NCI-H82 (cell line): Measurements from ENCODE around the gene TTLL11.
"Not testable (repeated sequence)": the region's sequence is repeated elsewhere in the genome, so short reads cannot be mapped to it uniquely, and the experiment has no call there.

Experiments used
- DNase-seq: peaks from one replicate; lab custom pipeline; 2025; lab: John Stamatoyannopoulos, UW

Gene TTLL11

DNA sequence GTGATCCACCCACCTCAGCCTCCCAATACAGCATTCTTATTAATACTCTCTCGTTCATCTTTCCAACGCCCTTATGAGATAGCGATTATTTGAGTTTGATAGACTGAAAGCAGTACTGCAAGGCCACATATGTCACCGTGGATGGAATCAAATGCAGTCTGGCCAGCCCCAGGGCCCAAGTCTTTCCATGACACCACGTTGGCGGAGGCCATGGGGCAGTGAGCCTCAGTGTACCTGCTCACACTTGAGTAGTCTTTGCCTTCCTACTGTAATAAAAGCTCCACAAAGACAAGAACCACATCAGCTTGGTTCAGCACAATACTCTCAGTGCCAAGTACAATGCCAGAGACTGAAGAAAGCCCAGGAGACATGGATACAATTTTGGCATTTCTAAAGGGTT lies 88.5 kb downstream of the TTLL11 start:
- DNase-seq, result no peak

DNA sequence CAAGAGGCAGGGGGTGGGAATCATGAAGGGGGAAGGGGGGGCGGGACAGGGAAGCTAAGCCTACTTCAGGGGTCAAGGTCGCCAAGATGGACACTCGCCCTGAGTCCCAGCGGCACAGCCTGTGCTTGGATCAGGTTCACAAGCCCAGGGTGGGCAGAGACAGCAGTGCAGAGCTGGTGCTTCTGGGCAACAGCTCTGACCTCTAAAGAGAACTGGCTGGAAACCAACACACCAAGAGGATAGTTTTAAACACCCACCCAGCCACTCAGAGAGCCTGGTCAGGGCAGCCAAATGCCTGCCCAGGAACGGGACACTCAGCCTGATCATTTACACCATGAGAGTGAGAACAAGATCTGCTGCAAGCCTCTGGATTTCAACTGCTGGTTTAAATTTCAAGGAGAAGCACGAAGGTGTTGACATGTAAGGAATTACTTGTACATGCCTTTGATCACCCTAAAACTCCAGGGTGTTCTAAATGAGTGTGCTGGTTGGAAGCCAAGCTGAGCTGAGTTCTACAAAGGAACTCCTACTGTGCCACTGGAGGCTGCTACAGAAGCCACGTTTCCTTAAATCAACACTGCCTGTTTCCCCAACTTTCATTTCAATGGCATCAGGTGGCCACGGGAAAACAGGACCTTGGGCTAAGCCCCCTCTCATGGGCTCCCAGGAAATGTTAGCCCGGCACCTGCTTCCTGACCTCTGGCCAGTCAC lies 91.5 kb downstream of the TTLL11 start:
- no peak for DNase-seq

DNA sequence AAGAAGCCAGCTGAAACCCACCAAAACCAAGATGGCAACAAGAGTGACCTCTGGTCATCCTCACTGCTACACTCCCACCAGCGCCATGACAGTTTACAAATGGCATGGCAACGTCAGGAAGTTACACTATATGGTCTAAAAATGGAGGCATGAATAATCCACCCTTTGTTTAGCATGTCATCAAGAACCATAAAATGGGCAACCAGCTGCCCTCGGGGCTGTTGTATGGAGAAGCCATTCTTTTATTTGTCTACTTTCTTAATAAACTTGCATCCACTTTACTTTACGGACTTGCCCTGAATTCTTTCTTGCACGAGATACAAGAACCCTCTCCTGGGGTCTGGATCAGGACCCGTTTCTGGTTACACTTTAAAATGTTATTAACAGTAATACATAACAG lies 92.6 kb downstream of the TTLL11 start:
- not testable (repeated sequence) for DNase-seq

DNA sequence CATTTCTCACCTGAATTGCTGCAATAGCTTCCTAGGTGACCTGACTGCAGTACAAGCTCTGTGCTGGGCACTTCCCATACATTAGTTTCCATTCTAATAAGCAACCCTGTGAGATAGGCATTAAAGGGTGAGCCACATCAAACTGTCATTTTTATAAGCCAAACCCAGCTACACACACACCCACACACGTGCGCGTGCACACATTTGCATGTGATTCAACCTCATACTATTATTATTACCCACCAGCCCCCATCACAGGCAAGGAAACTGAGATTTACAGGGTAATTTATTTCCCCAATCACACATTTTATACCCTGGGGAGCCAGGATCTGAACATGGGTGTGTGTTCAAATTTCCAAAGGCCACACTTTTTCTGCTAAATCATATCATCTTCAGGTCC lies 93.6 kb downstream of the TTLL11 start:
- no peak for DNase-seq

DNA sequence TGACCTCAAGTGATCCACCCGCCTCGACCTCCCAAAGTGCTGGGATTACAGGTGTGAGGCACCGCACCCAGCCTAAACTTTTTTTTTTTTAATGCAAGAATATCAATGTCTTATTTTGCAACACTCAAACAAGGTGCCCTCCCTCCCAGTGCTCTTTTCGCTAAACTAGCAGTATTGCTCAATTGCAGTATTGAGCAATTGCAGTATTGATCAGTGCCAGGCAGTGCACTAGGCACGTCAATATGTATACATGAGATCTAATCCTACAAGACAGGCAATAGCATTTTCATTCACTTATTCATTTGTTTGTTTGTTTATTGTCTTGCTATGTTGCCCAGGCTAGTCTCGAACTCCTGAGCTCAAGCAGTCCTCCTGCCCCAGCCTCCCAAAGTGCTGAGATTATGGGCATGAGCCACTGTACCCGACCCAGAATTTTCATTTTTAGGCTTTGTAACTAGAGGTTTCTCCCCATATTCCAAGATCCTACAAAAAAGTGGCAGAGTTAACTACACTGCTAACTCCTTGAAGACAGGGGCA lies 94.5 kb downstream of the TTLL11 start:
- DNase-seq, result no peak

DNA sequence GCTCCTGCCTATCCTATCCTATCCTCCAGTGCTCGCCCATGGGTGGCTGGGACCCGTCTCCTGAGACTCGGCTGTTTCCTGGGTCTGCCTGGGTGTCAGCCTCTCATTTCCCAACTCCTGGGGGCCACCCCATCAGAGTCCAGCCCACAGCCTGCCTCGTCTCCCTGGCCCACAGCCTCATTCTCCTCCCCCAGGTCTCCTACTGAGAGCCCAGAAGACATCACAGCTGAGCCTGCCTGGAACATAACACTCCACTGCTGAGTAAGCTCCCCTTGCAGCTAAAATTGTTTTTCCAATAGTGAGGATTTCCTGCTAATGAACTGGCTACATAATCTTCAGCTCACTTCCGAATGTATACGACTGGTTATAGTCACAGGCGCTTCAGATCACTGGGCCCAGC lies 95.3 kb downstream of the TTLL11 start:
- DNase-seq, result no peak

DNA sequence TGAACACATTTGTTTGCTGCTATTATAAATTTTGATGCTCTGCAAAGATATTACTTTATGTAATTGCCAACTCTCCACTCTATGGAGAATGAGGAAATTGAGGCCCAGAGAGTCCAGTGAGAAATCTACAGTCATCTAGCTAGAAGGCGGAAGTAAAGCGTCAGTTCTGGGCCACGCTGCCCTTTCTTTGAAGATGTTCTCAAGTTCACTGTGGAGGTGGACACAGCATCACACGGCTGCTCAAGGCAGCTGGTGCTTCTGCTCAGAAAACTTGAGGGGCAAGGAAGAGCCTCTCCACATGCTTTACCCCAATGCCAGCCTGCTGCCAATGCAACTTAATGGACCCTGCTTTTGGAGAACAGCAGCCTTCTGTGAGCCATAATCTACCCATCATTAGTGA lies 96.3 kb downstream of the TTLL11 start:
- no peak for DNase-seq

DNA sequence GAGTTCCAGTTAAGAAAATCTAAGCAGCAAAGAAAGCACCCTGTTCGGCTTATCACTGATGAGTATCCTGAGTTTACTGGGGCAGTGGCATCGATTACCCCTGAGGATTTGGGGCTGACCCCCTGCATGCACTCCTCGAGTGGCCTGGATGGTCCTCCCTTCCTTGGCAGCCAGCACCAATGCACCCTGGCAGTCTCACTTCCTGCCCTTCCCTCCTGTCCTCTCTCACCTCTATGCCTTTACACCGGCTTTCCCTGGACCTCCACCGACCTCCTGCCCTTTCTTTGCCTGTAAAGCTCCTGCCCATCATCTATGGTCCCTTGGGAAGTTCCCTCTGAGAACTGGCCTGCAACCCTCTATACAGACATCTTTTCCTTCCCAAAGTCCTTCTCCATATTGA lies 97.1 kb downstream of the TTLL11 start:
- no peak for DNase-seq

DNA sequence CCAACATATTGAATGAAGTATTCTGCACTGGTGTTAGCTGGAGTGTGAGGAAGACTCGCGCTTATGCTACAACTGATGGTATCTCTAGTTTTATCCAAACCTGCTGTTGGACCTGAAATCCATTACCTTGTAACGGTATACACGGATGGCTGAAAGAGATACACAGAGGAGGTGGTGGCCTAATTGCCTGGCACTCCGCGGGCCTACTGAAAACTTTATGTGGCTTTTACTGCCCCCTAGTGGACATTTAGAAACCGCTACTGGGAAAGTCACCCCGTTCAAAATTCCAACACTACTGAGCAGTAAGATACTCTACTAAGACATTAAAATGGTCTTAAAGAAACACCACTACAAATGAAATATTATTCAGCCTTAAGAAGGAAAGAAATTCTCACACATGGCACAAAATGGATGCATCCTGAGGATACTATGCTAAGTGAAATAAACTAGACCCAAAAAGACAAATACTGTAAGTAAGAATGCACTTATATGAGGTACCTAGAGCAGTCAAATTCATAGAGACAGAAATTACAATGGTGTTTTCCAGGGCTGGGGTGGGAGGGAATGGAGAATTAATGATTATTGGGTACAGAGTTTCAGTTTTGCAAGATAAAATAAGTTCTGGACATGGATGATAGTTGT lies 100.4 kb downstream of the TTLL11 start:
- DNase-seq, result peak; percentile 89

DNA sequence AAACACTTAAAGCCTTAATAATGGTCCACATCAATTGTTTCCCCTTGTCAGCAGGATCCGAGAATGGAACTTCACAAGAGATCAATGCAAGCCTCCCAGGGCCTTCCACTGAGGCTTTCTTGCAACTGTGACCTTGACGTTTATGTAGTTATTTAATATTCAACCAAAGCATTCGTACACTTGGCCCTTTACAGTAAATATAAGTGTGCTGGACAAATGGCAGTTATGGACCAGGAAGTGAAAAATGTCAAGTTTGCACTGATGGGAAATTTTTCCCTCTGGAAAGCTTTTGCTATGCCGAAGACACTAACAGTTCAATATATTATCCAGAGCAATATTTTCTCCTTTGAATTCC lies 101.8 kb downstream of the TTLL11 start:
- no peak for DNase-seq

DNA sequence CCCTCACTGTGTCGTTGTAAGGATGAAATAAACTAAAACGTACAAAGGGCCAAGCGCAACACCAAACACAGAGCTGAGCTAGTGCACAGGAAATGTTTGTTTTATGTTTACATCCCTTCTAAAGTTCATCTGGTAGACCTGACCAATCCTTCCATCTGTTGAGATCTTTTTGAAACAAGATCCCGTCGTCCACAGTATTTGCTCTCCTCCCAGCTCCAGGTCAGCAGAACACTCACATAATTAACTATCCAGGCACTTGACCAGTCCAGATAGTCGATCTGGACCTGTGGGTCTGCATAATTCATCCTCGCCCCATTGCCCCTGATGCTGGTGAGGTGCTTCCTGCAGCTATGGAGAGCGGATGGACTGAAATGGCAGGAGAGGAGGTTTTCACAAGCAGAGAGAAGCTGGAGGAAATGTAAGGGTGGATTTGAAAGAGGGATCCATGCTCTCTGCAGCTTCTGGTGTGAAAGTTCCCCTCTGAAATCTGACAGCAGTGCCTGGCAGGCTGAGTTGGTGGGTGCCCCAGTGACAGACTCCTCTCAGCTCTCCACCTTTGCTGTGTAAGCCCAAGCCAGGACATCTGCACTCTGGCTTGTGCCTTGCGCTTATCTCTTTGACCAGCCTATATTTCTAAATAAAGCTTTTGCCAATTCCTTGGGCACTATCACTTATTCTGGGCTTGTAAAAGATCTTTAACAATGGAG lies 102.4 kb downstream of the TTLL11 start:
- DNase-seq, result no peak

DNA sequence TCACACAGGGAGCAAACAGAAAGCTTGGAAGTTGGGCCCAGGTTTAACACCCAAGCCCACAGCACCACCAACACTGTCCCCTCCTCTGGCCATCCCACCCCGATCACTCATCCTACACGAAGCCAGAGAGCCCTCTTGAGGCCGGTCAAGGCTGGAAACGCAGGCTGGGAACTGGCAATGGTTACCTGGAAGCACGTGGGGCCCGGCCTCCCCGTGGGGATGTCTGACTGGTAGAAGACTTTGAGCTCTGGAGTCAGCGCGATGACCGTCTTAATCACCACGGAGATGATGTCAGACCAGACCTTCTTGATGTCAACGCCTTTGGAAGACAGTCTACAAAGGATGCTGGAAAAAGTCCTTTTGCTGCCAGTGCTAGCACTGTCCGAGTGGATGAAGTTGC lies 104.1 kb downstream of the TTLL11 start:
- peak; percentile 48 for DNase-seq

DNA sequence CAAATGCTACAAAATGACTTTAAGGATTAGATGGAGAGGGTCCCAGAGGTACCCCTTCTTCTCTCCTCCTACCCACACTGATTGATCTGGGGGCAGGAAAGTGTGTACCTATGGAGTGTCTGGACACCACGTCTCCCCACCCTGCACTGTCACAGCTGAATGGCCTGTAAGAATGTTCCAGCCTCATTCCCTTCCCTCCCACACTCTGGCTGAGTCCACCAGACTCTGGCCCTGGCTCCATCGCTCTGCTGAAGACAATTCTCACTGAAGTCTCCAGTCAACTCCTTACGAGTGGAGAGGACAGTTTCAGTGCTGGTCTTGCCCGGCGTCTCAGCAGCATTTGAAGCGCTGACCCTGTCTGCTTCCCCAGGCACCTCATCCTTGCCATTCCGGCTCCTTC lies 105.8 kb downstream of the TTLL11 start:
- DNase-seq, result no peak

DNA sequence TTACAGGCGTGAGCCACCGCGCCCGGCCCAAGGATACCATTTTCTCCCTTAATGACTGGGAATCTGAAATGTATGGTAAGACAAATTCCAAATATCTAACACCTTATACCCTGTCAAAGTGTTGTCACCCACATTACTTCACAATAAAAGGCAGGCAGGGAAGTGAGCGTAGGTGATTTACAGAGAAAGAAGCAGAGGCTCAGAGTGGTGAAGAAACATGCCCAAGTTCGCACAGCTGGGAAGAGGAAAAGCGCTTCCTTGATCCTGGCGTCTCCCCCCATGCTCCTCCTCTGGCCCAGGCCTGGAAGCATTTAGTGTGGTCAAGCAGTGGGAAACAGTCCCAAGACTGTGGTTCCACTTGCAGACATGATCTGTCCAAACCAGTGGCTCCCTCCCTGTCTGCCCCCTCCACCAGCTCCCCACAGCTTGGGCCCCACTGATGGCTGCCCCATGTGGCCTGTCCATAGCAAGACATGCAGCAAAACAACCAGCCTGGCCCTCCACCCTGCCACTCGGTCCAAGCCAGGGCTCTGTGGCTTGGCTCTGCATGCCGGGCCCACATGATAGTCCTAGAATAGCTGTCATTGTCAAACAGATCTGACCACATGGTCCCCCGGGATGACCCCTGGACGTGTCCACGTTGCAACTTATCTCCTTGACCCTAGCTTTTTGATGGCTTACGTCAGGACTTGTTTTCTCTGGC lies 107.2 kb downstream of the TTLL11 start:
- DNase-seq, result peak; percentile 5

DNA sequence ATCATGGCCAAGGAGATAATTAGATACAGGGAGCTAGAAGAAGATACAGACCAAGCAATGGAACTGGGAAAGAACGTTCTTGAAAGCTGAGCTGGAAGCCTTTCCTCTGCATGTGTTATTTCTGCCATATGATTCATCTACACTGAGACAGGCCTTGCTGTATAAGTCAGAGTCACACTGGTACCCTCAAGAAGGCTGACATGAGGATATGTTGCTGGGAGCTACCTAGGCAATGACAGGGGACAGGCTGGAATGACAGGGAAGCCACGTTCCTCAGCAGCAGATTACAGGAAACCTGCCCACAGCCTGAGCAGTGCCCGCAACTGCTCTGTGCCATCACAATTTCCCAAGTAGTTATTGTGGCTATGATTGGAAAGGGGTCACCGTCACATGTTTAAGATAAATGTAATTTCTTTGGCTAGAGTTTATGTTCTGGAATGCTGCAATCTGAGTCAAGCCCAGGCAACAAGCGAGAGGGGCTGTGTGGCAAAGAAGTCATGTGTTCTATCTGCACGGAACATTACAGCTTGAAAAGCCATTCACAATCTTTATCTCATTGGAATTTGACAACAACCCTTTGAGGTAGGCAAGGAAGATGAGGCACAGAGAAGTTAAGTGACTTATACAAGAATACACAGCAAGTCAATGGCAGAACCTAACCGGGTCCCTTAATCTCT lies 108.2 kb downstream of the TTLL11 start:
- no peak for DNase-seq

DNA sequence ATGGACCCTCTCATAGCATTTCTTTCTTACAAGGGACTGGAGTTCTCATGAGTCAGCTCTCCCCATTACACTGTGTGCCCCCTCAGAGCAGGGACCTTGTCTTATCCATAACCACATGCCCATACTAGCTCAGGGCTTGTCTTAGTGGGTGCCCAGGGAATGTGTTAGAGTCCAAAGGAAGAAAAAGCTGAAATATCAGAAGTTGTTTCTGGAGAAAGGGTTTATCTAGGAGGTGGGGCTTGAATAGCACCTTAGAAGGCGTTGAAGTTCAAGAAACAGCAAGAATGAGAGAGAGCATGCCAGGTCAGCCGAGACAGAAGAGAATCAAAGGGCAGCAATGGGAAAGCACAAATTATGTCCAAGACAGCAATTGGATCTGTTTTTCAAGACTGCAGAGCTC lies 109.4 kb downstream of the TTLL11 start:
- DNase-seq, result no peak

DNA sequence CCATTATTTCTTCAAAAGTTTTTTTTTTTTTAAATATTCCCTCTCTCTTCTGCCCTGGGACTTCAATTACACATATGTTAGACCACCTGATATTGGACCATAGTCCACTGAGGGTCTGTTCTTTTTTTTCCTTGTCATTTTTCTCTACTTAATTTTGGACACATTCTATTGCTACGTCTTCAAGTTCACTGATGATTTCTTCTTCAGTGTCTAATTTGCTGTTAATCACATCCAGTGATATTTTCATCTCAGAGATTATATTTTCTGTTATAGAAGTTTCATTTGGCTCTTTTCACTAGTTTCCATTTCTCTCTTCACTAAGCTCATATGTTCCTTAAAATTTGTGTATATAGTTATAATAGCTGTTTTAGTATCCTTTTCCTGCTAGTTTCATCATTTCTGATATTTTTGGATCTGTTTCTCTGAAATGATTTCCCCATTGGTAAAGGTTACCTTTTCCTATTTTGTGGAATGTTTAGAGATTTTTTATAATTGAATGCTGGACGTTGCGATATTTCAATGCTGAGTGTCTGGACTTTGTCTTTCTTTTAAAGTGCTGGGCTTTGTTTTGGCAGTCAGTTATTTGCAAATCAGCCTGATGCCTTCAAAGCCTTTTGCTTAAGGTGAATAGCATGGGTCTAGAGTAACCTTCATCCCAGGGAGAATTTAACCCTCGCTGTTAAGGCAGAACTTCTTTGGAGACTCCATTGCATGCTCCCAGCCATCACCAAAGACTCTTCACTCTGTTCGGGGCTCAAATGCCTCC lies 111.8 kb downstream of the TTLL11 start:
- no peak for DNase-seq

DNA sequence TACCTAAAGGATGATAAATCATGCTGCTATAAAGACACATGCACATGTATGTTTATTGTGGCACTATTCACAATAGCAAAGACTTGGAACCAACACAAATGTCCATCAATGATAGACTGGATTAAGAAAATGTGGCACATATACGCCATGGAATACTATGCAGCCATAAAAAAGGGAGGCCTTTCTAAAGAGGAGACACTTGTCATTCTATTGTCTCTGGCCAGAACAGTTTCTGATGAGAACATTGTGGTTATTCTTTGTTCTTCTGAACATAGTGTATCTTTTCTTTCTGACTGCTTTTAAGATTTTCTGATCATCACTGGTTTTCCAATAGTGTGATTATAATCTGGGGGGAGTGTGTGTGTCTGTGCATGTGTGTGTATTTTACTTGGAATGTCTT lies 112.4 kb downstream of the TTLL11 start:
- not testable (repeated sequence) for DNase-seq

DNA sequence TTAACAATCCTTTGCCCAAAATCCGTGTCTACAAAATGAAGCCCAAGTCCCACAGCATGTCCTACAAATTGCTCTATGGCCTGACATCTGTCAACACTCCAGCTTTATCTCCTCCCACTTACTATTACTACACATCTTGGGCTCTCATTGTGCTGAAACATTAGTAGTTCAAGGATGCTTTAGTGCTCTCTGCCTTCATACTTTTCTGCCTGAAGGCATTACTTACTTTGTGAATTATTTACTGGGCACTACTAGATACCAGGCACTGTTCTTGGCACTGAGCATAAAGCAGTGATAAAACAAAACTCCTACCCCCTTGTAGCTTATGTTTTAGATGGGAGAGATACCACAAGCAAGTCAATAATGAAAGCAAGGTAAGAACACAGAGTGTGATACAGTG lies 113.4 kb downstream of the TTLL11 start:
- no peak for DNase-seq

DNA sequence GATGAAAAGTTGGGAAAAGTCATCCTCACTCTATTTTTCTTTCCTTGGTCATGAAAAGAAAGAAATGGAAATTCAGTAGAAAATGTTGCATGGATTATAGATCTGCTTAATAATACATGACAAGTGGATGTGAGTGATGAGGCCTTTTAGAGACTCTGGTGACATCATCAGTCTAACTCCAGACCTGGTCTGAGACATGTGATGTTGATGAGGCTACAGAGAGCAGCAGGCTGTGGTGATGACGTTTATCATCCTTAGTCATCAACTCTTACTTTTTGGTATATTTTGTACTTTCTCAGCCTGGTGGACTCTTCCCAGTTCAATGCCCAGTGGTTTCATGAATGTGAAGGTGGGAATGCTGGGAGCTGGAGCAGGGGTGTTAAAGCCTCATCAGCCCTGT lies 116.4 kb downstream of the TTLL11 start:
- DNase-seq, result no peak

DNA sequence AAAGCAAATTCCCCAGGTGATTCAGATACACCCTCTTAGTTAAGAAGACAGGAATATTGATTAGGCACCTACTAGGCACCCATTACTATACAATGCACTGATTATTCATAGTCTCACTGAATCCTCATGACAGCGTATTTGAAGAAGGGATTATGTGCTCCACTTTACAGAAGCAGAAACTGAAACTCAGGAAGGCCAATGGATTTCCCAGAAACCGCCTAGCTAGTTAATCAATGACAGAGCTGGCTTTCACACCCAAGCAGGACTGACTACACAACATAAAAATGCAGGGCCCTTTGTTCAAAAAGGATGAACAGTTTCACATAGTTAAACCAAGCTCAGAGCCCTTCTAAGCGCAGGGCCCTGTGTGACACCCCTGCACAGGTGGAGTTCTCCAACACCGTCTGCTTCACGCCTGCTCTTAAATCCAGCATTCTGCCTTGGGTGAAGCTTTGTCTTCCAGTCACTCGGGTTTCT lies 117.3 kb downstream of the TTLL11 start:
- no peak for DNase-seq
